Endodermal cell (in vitro differentiated cells): ENCODE results near the gene CWC27. TPM values are rescaled to one million over a fixed set of nuclear protein-coding genes. Genes with fewer than 3 reads are reported as not detected.

Experiments used
- DNase-seq: peaks from one replicate; pipeline ENCODE4 v3.0.0-alpha.2; 2017
- H3K27ac ChIP-seq: 2 replicates; pipeline ENCODE4 v1.5.1; 2013; ENCODE audit warnings: mild to moderate bottlenecking, low read depth, low read length, moderate library complexity
- H3K27me3 ChIP-seq: 2 replicates; pipeline ENCODE4 v1.6.1; 2013; ENCODE audit warnings: mild to moderate bottlenecking, low read length, moderate library complexity; ENCODE audit not compliant: insufficient read depth, control insufficient read depth, poor library complexity, severe bottlenecking
- H3K36me3 ChIP-seq: 2 replicates; pipeline ENCODE4 v1.7.0; 2013; ENCODE audit warnings: mild to moderate bottlenecking, low read length, moderate library complexity; ENCODE audit not compliant: control insufficient read depth, insufficient read depth
- H3K4me1 ChIP-seq: one replicate; pipeline ENCODE4 v1.7.0; 2013; ENCODE audit warnings: low read length; ENCODE audit not compliant: control insufficient read depth, insufficient read depth
- H3K4me3 ChIP-seq: 2 replicates; pipeline ENCODE4 v1.5.1; 2013; ENCODE audit warnings: mild to moderate bottlenecking, low read length, moderate library complexity
- H3K9ac ChIP-seq: 2 replicates; pipeline ENCODE4 v1.6.1; 2013; ENCODE audit warnings: mild to moderate bottlenecking, low read length, moderate library complexity; ENCODE audit not compliant: poor library complexity, severe bottlenecking; ENCODE audit errors: extremely low read depth
- H3K9me3 ChIP-seq: 2 replicates; pipeline ENCODE4 v1.6.1; 2013; ENCODE audit warnings: mild to moderate bottlenecking, low read length, moderate library complexity; ENCODE audit not compliant: control insufficient read depth
- H3K27ac Mint-ChIP-seq: 2 replicates; pipeline ENCODE4 v1.8.0; 2020; ENCODE audit warnings: mixed read lengths
- H3K27me3 Mint-ChIP-seq: 2 replicates; pipeline ENCODE4 v1.8.0; 2021; ENCODE audit warnings: mild to moderate bottlenecking, mixed read lengths; ENCODE audit not compliant: insufficient read depth
- H3K36me3 Mint-ChIP-seq: 2 replicates; pipeline ENCODE4 v1.8.0; 2020; ENCODE audit warnings: low read depth, mixed read lengths
- H3K4me1 Mint-ChIP-seq: 2 replicates; pipeline ENCODE4 v1.8.0; 2020; ENCODE audit warnings: mixed read lengths
- H3K4me3 Mint-ChIP-seq: 2 replicates; pipeline ENCODE4 v1.8.0; 2020; ENCODE audit warnings: mild to moderate bottlenecking, moderate library complexity, mixed read lengths
- H3K9me3 Mint-ChIP-seq: 2 replicates; pipeline ENCODE4 v1.8.0; 2020; ENCODE audit warnings: mild to moderate bottlenecking, mixed read lengths
- WGBS, 2 experiments: methylation state at CpG; one replicate each; pipeline versions ENCODE4 v1.1.5 to v1.1.7; 2013; ENCODE audit warnings: missing lambda C conversion rate in 2 of 2, mixed read lengths in 1 of 2; ENCODE audit not compliant: insufficient coverage in 1 of 2, insufficient read length in 1 of 2; 5-methylcytosine and 5-hydroxymethylcytosine counted together
- total RNA-seq, 2 donors: library from RNA; stranded (reverse); fragmentation: NEBNext Ultra II Directional in 1 of 2; extraction: Animal tissue kit (Norgen Biotek cat#: 25700) in 1 of 2; gene quantifications; 2 replicates in 1 of 2; 3 replicates in 1 of 2; pipeline ENCODE4 v1.2.1, GENCODE V29; 2021
- TF ChIP-seq, protein P1 (sequence below): fragments of 200-600 bp; sonication (generic); conservative IDR thresholded peaks from 2 replicates; pipeline ENCODE4 v1.5.0; 2021; ENCODE audit warnings: antibody characterized with exemption, mild to moderate bottlenecking

The CWC27 gene
- total RNA-seq, 2 donors from 2014 or later = 69.1 to 74.8 TPM

DNA sequence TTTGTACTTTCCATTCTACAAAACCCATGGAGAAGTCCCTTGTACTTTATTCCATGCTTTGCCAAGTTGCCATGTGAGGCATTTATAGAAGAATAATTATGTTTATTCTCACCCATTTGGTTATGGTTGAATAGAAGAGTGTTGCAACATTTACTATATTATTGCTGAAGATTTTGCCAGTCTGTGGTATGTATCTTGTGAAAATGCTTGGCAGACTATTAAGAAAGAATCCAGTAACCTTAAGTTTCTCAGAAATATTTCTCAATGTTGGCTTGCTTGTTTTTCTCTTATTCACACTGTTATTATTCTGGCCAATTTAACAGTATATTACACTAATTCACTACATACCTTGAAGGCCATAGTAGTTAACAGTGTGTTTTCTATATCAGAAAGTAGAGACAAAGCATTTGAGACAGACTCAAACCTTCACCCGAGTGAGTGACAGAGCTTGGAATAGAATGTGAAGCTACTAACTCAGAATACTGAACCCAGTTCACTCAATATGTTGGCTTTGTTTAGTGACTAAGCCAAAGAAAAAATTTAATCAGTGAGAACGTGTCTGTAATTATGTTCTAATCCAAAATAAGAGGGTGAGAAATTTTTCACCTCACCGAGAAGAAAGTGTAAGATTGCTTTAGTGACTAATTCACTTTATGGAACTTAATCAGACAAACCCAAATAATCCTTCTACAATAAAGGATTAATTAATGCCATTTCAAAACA is 184.4 kb downstream of the CWC27 start:
- Histone ChIP-seq H3K27me3 (no peaks in the 10 kb centered on the region), H3K9me3 (peaks cover 31% of the 10 kb centered on the region), H3K36me3 (peaks cover 11% of the 10 kb centered on the region), H3K27ac (no peak overlapping the region), H3K4me1 (peaks cover 3% of the 10 kb centered on the region), H3K4me3 (no peak overlapping the region), H3K9ac (no peak overlapping the region)
- no peak for DNase-seq
- 86 to 88% methylated on average over 1 to 3 of the region's 3 CpGs for WGBS, 2 experiments
- Mint-ChIP-seq H3K4me3 (no peak overlapping the region), H3K9me3 (peaks cover 2% of the 10 kb centered on the region), H3K4me1 (peaks cover 11% of the 10 kb centered on the region), H3K27ac (no peak overlapping the region), H3K27me3 (no peaks in the 10 kb centered on the region), H3K36me3 (peaks cover 7% of the 10 kb centered on the region)
- TF ChIP-seq, protein P1, sequence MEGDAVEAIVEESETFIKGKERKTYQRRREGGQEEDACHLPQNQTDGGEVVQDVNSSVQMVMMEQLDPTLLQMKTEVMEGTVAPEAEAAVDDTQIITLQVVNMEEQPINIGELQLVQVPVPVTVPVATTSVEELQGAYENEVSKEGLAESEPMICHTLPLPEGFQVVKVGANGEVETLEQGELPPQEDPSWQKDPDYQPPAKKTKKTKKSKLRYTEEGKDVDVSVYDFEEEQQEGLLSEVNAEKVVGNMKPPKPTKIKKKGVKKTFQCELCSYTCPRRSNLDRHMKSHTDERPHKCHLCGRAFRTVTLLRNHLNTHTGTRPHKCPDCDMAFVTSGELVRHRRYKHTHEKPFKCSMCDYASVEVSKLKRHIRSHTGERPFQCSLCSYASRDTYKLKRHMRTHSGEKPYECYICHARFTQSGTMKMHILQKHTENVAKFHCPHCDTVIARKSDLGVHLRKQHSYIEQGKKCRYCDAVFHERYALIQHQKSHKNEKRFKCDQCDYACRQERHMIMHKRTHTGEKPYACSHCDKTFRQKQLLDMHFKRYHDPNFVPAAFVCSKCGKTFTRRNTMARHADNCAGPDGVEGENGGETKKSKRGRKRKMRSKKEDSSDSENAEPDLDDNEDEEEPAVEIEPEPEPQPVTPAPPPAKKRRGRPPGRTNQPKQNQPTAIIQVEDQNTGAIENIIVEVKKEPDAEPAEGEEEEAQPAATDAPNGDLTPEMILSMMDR = no peak

DNA sequence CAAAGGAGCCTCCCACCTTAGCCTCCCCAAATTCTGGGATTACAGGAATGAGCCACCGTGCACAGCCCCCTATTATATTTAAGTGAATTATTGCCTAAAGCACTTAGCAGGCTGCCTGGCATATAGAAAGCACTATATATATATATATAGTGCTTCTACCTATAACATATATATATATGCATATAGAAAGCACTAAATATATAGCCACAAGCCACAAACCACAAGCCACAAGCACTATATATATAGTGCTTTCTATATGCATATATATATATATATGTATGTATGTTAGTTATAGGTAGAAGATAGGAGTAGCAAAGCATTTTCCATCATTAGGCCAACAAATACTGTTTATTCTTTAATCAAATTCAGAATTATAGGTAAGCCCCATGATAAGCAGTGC is 185.8 kb downstream of the CWC27 start:
- Histone ChIP-seq H3K27ac (no peak overlapping the region), H3K9ac (no peak overlapping the region), H3K4me1 (no peaks in the 10 kb centered on the region), H3K36me3 (peaks cover 11% of the 10 kb centered on the region), H3K9me3 (peaks cover 31% of the 10 kb centered on the region), H3K27me3 (no peaks in the 10 kb centered on the region), H3K4me3 (no peak overlapping the region)
- peaks cover 2% of the 10 kb centered on the region for H3K9me3 Mint-ChIP-seq
- peaks cover 2% of the 10 kb centered on the region for H3K4me1 Mint-ChIP-seq
- no peak overlapping the region for H3K27ac Mint-ChIP-seq
- H3K36me3 Mint-ChIP-seq = peaks cover 7% of the 10 kb centered on the region
- no peak overlapping the region for H3K4me3 Mint-ChIP-seq
- TF ChIP-seq, protein P1 = no peak
- WGBS, 2 experiments = no CpG with 5 or more reads among the region's 1 CpG
- no peak for DNase-seq
- H3K27me3 Mint-ChIP-seq = no peaks in the 10 kb centered on the region

DNA sequence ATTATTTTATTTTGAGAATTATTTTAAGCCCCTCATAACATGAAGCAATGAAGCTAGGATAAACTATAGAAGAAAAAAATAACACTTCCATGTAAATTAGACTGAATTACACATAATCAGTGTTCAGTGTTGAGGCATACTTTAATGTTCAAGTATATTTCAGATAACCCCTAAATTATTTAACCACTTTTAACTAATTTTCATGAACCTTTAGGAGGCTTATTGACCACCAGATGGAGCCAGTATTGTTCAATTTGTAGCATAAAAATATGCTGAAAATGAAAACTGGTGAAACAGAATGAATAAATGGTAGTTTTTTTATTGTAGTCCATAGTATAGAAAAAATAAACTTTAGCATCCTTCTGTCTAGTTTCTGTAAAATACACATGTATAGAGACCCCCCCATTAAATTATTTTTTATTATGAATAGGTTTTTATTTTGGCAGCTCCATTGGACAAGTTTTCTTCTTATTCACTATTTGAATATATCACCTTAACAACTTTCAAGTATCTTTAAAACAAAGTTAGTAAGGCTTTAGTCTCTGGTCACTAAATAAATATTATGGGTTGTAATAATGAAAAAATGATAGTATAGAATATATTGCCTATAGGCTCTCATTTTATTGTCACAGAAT is 190.1 kb downstream of the CWC27 start:
- peaks cover 15% of the 10 kb centered on the region for H3K9me3 Mint-ChIP-seq
- Histone ChIP-seq H3K27me3 (no peaks in the 10 kb centered on the region), H3K4me1 (no peaks in the 10 kb centered on the region), H3K9me3 (peaks cover 24% of the 10 kb centered on the region), H3K36me3 (peaks cover 19% of the 10 kb centered on the region), H3K27ac (no peak overlapping the region), H3K9ac (no peak overlapping the region), H3K4me3 (no peak overlapping the region)
- H3K36me3 Mint-ChIP-seq = peaks cover 21% of the 10 kb centered on the region
- no peak overlapping the region for H3K27ac Mint-ChIP-seq
- no peak overlapping the region for H3K4me3 Mint-ChIP-seq
- TF ChIP-seq, protein P1 = peak; percentile 76
- no peaks in the 10 kb centered on the region for H3K4me1 Mint-ChIP-seq
- H3K27me3 Mint-ChIP-seq = no peaks in the 10 kb centered on the region
- DNase-seq = no peak
